GM12878 (cell line): ENCODE measurements around the gene EEF1AKMT3.

ENCODE experiments used
- BRCA1 ChIP-seq: IDR thresholded peaks from 2 replicates; pipeline ENCODE4 v1.6.1; 2011; ENCODE audit warnings: low read depth, low read length, improper control_type of control experiment
- CEBPB ChIP-seq, 2 experiments: fragments of 150-350 bp in 1 of 2; IDR thresholded peaks; 2 replicates each; pipeline ENCODE4 v1.6.1; 2012 to 2014; ENCODE audit warnings: low read depth in 2 of 2, low read length in 2 of 2, borderline replicate concordance in 1 of 2, inconsistent platforms in 1 of 2
- CREB1 ChIP-seq: IDR thresholded peaks from 2 replicates; pipeline ENCODE4 v1.6.1; 2012; ENCODE audit warnings: low read depth, mild to moderate bottlenecking, inconsistent platforms
- EP300 ChIP-seq, 2 experiments: fragments of 150-350 bp in 1 of 2; IDR thresholded peaks; 2 replicates each; pipeline ENCODE4 v1.6.1; 2011 to 2012; ENCODE audit warnings: low read depth in 2 of 2, low read length in 2 of 2, borderline replicate concordance in 1 of 2, improper control_type of control experiment in 1 of 2, inconsistent platforms in 1 of 2; ENCODE audit not compliant: control insufficient read depth in 1 of 2
- ESRRA ChIP-seq: IDR thresholded peaks from 2 replicates; pipeline ENCODE4 v1.6.1; 2012; ENCODE audit warnings: mild to moderate bottlenecking, low read length, improper control_type of control experiment
- EZH2 ChIP-seq: IDR thresholded peaks from 2 replicates; pipeline ENCODE4 v1.6.1; 2012; ENCODE audit warnings: low read depth, mild to moderate bottlenecking, control low read depth, inconsistent platforms, low read length, borderline replicate concordance; ENCODE audit not compliant: control insufficient read depth
- MXI1 ChIP-seq: fragments of 150-350 bp; IDR thresholded peaks from 2 replicates; pipeline ENCODE4 v1.6.1; 2011; ENCODE audit warnings: low read depth, mild to moderate bottlenecking, inconsistent platforms, low read length, improper control_type of control experiment
- NBN ChIP-seq: fragments of 450-650 bp; IDR thresholded peaks from 2 replicates; pipeline ENCODE4 v1.6.1; 2016
- POLR2A ChIP-seq: IDR thresholded peaks from 2 replicates; pipeline ENCODE4 v1.6.1; 2011; ENCODE audit warnings: low read depth, mild to moderate bottlenecking, low read length
- RFX5 ChIP-seq: IDR thresholded peaks from 2 replicates; pipeline ENCODE4 v1.6.1; 2011; ENCODE audit warnings: low read depth, low read length, improper control_type of control experiment
- ZSCAN29 ChIP-seq: fragments of 450-650 bp; IDR thresholded peaks from 2 replicates; pipeline ENCODE4 v1.6.1; 2017; ENCODE audit warnings: mild to moderate bottlenecking, moderate library complexity
- TF ChIP-seq, protein P1 (sequence below): IDR thresholded peaks from 2 replicates; pipeline ENCODE4 v1.6.1; 2012; ENCODE audit warnings: low read depth, low read length, improper control_type of control experiment
- TF ChIP-seq, protein P2 (sequence below), 3 experiments: IDR thresholded peaks in 2 of 3; conservative IDR thresholded peaks in 1 of 3; 2 replicates each; pipeline ENCODE4 v1.5.1; 2011; ENCODE audit warnings: low read depth in 3 of 3, low read length in 3 of 3, mild to moderate bottlenecking in 3 of 3, control low read depth in 2 of 3, moderate library complexity in 2 of 3, inconsistent platforms in 1 of 3, mixed read lengths in 1 of 3; ENCODE audit not compliant: control insufficient read depth in 2 of 3, insufficient read depth in 1 of 3; ENCODE audit errors: extremely low read depth in 1 of 3

DNA sequence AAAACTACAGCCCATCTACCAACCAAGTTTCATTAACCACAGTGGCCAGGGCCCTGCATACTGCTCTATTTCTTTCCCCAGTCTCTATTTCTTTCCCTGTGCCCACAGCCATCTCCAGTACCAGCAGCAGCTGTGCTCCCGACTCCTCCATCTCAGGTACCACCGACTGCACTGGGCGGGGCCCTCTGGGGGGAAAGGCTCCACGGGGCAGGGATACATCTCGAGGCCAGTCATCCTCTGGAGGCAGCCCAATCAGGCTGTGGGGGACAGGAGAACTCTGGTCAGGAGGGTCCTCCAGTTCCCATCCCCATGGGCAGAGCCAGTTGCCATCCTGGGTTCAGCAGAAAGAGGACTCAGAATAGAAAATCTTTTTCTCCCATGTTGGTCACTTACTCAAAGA is 23.4 kb upstream of the EEF1AKMT3 start:
- TF ChIP-seq, protein P1, sequence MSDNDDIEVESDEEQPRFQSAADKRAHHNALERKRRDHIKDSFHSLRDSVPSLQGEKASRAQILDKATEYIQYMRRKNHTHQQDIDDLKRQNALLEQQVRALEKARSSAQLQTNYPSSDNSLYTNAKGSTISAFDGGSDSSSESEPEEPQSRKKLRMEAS = no peak
- TF ChIP-seq, protein P2, sequence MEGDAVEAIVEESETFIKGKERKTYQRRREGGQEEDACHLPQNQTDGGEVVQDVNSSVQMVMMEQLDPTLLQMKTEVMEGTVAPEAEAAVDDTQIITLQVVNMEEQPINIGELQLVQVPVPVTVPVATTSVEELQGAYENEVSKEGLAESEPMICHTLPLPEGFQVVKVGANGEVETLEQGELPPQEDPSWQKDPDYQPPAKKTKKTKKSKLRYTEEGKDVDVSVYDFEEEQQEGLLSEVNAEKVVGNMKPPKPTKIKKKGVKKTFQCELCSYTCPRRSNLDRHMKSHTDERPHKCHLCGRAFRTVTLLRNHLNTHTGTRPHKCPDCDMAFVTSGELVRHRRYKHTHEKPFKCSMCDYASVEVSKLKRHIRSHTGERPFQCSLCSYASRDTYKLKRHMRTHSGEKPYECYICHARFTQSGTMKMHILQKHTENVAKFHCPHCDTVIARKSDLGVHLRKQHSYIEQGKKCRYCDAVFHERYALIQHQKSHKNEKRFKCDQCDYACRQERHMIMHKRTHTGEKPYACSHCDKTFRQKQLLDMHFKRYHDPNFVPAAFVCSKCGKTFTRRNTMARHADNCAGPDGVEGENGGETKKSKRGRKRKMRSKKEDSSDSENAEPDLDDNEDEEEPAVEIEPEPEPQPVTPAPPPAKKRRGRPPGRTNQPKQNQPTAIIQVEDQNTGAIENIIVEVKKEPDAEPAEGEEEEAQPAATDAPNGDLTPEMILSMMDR (IDR thresholded peaks at IDR 0.05 in 2 of 3, conservative IDR thresholded peaks at IDR 0.05 in 1 of 3; ENCODE audit: control insufficient read depth in 2 of 3, extremely low read depth in 1 of 3, insufficient read depth in 1 of 3, low read depth in 3 of 3, low read length in 3 of 3) = no peak
- TF ChIP-seq POLR2A (no peak), RFX5 (no peak), MXI1 (no peak), BRCA1 (no peak), EZH2 (no peak), NBN (no peak), CEBPB (IDR thresholded peaks at IDR 0.05; ENCODE audit: borderline replicate concordance in 1 of 2, low read depth in 2 of 2, low read length in 2 of 2) (no peak), CREB1 (no peak), ZSCAN29 (no peak), ESRRA (no peak), EP300 (IDR thresholded peaks at IDR 0.05; ENCODE audit: borderline replicate concordance in 1 of 2, control insufficient read depth in 1 of 2, low read depth in 2 of 2, low read length in 2 of 2) (no peak)
